OCI-LY7 (cell line): Measurements from ENCODE around the gene BORCS8.

Experiments
- EZH2phosphoT487 ChIP-seq: fragments of 200-600 bp; sonication (generic); IDR thresholded peaks from 2 replicates; pipeline ENCODE4 v1.6.1; 2018; ENCODE audit warnings: low read depth, borderline replicate concordance, mild to moderate bottlenecking, mixed run types, antibody characterized with exemption, low read length, moderate library complexity, mixed read lengths
- TF ChIP-seq, protein P1 (sequence below): fragments of 200-600 bp; sonication (generic); conservative IDR thresholded peaks from 2 replicates; pipeline ENCODE4 v1.5.1; 2014; ENCODE audit warnings: mild to moderate bottlenecking, antibody characterized with exemption, low read length, moderate library complexity, mixed read lengths

DNA sequence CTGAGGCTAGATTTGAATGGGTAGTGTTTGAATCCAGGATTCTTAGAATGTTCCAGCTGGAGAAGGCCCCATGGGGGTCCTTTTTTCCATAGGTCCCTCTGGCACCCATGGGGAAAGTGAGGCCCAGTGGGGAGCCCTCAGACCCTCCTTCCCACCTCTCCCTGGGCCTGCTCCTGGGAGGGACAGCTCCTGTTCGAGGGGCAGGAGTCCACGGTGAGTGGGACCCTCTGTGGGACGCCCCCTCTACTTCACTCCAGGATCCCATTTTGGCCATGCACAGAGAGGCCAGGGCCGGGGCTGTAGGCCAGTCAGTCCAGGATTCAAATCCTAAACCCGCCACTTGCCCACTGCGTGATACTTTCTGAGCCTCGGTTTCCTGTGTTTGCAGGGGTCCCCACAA, 29.5 kb downstream of the BORCS8 start:
- TF ChIP-seq, protein P1, sequence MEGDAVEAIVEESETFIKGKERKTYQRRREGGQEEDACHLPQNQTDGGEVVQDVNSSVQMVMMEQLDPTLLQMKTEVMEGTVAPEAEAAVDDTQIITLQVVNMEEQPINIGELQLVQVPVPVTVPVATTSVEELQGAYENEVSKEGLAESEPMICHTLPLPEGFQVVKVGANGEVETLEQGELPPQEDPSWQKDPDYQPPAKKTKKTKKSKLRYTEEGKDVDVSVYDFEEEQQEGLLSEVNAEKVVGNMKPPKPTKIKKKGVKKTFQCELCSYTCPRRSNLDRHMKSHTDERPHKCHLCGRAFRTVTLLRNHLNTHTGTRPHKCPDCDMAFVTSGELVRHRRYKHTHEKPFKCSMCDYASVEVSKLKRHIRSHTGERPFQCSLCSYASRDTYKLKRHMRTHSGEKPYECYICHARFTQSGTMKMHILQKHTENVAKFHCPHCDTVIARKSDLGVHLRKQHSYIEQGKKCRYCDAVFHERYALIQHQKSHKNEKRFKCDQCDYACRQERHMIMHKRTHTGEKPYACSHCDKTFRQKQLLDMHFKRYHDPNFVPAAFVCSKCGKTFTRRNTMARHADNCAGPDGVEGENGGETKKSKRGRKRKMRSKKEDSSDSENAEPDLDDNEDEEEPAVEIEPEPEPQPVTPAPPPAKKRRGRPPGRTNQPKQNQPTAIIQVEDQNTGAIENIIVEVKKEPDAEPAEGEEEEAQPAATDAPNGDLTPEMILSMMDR, result no peak
- no peak for TF ChIP-seq EZH2phosphoT487
